ENCODE data around the gene STX8. TPM values are rescaled to one million over a fixed set of nuclear protein-coding genes. Genes with fewer than 3 reads are reported as not detected.

Gene STX8
- total and polyA plus RNA-seq, 8 donors, result 26.9 to 37.4 (median 32.3) TPM

DNA sequence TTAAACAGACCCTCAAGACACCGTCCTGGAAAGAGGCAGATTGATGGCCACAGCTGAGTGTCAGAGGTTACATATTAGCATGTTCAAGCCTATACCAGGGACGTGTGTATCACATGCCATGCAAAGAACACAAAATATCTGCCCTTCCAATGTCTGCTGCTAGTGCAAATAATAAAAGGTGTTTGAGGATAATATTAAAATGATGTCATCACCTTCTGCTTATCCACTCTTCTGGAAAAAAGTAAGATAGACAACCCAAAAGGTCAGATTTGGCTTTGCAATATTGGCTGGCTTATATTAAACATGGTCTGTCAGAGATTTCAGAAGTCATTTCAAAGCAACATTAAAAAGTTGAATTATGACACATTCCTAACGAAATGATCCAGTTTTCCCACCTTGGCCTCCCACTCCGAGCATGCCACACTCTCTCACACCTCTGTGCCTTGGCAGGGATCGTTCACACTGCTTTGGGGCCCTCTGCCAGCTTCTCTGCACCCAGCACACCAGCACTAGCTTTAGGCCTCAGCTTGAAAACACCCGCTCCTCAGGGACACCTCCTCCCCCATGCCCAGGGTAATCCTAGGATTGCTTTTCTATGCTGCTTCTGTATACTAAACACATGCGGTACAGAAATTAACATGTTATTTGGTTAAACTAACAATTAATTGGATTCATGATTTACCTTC lies 306.1 kb downstream of the STX8 start:
- ATAC-seq (no peak), FAIRE-seq (no peak), DNase-seq (no peak)
- H3K4me1 ChIP-seq, result no peaks in the 10 kb centered on the region
- H3K4me3 ChIP-seq, result no peak overlapping the region
- H3K36me3 ChIP-seq, result no peaks in the 10 kb centered on the region
- no peaks in the 10 kb centered on the region for H3K9me3 ChIP-seq
- intact Hi-C loops (cut with DNase I), result no loop called here
- H3K27ac ChIP-seq, result no peak overlapping the region
- 81 to 82% methylated on average over 7 of the region's 7 CpGs for WGBS, 2 donors
- H3K27me3 ChIP-seq, result no peaks in the 10 kb centered on the region
- TF ChIP-seq, protein P1, sequence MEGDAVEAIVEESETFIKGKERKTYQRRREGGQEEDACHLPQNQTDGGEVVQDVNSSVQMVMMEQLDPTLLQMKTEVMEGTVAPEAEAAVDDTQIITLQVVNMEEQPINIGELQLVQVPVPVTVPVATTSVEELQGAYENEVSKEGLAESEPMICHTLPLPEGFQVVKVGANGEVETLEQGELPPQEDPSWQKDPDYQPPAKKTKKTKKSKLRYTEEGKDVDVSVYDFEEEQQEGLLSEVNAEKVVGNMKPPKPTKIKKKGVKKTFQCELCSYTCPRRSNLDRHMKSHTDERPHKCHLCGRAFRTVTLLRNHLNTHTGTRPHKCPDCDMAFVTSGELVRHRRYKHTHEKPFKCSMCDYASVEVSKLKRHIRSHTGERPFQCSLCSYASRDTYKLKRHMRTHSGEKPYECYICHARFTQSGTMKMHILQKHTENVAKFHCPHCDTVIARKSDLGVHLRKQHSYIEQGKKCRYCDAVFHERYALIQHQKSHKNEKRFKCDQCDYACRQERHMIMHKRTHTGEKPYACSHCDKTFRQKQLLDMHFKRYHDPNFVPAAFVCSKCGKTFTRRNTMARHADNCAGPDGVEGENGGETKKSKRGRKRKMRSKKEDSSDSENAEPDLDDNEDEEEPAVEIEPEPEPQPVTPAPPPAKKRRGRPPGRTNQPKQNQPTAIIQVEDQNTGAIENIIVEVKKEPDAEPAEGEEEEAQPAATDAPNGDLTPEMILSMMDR (IDR thresholded peaks at IDR 0.05), result no peak

- intact Hi-C loops (cut with DNase I), result no loop called here
- TF ChIP-seq, protein P1 (IDR thresholded peaks at IDR 0.05), result no peak
Measured at GRCh38 chr17:9268546-9268945, 307.1 kb downstream of the STX8 start.

DNA sequence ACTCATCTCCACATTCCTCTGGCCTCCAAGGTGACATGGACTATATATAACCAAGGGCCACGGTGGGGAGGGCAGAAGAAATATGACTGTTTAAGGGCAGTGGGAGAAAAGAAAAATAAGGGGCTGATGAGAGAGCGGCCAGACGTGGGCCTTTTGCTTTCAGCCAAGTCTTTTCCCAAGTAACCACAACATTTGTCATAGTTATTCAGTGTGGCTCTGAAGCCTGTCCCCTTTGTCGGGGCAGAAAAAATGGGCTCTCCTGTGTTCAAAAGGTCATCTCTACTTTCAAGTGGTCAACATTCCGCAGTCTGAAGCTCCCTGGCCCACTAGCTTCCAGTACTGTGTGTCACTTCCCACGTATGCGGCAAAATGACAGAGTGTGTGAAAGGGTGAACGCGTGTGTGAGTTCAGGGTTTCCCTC lies 308.9 kb downstream of the STX8 start:
- no peaks in the 10 kb centered on the region for H3K4me1 ChIP-seq
- WGBS, 2 donors, result 93 to 96% methylated on average over 9 of the region's 9 CpGs
- no peaks in the 10 kb centered on the region for H3K36me3 ChIP-seq
- ATAC-seq (no peak), DNase-seq (no peak), FAIRE-seq (no peak)
- TF ChIP-seq, protein P1 (IDR thresholded peaks at IDR 0.05), result no peak
- intact Hi-C loops (cut with DNase I), result no loop called here
- no peak overlapping the region for H3K27ac ChIP-seq
- no peak overlapping the region for H3K4me3 ChIP-seq
- H3K9me3 ChIP-seq, result no peaks in the 10 kb centered on the region
- H3K27me3 ChIP-seq, result no peaks in the 10 kb centered on the region

More at GRCh38 chr17:9268546-9268945, 307.1 kb downstream of the STX8 start:
- H3K4me3 ChIP-seq, result no peak overlapping the region
- H3K27me3 ChIP-seq, result no peaks in the 10 kb centered on the region
- no peaks in the 10 kb centered on the region for H3K4me1 ChIP-seq
- FAIRE-seq (no peak), ATAC-seq (no peak), DNase-seq (no peak)
- 90 to 96% methylated on average over 6 of the region's 6 CpGs for WGBS, 2 donors
- H3K9me3 ChIP-seq, result no peaks in the 10 kb centered on the region
- no peak overlapping the region for H3K27ac ChIP-seq
- H3K36me3 ChIP-seq, result no peaks in the 10 kb centered on the region

DNA sequence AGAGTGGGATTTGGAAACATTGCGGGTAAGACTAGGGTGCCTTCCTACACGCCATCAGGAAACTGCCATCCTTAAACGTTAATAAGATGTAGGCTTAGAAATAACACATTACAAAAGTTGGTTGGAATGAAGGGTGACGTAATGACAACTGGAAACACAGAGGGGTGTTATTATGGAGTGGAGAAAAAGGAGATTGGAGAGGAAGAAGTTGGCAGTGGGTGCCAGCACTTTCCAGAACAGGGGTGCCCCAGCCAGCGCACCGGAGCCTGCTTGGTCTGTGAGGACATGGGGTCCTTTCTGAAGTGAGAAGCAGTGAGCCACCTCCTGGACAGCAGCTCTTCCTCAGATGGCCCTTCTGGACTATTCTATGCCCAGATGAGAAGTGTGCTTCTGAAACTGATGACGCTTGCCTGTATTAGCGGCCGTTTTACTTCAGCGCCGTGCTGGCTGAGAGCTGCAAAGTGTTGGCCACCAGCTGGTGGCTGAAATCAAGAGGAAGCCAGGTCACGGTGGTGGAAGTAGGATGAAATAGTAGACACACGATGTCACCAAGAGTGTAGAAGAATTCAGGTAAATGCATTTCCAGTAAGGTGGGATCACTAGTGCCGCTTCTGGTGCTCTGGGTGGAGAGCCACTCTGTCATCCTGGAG lies 309.5 kb downstream of the STX8 start:
- DNase-seq, result no peak
- H3K27ac ChIP-seq, result no peak overlapping the region
- H3K36me3 ChIP-seq, result no peaks in the 10 kb centered on the region
- WGBS, 2 donors, result 93 to 94% methylated on average over 14 of the region's 14 CpGs
- FAIRE-seq, result no peak
- H3K27me3 ChIP-seq, result no peaks in the 10 kb centered on the region
- intact Hi-C loops (cut with DNase I), result no loop called here
- TF ChIP-seq, protein P1 (IDR thresholded peaks at IDR 0.05), result no peak
- no peaks in the 10 kb centered on the region for H3K9me3 ChIP-seq
- ATAC-seq, result no peak
- H3K4me3 ChIP-seq, result no peak overlapping the region
- H3K4me1 ChIP-seq, result no peaks in the 10 kb centered on the region
